ENCODE data around the gene UTP4.

The UTP4 gene

GRCh38 chr16:69180011-69180338 is 47.5 kb downstream of the UTP4 start:
- FAIRE-seq, result no peak

- no peak for FAIRE-seq
Measured at GRCh38 chr16:69182730-69183416, 50.4 kb downstream of the UTP4 start.

GRCh38 chr16:69186642-69187445 is 54.4 kb downstream of the UTP4 start, which contains the start of gene SNTB2:
Gene SNTB2, plus strand, starts transcription at chr16:69187164. Its CDS starts 3 bp downstream, at chr16:69187167.
- FAIRE-seq, result no peak

GRCh38 chr16:69187446-69188235 is 55.2 kb downstream of the UTP4 start:
- no peak for FAIRE-seq

GRCh38 chr16:69188236-69188549 is 55.7 kb downstream of the UTP4 start:
- no peak for FAIRE-seq

- FAIRE-seq, result no peak
Measured at GRCh38 chr16:69188716-69189115, 56.3 kb downstream of the UTP4 start.

- FAIRE-seq, result no peak
Measured at GRCh38 chr16:69190046-69190588, 57.7 kb downstream of the UTP4 start.

- FAIRE-seq, result no peak
Measured at GRCh38 chr16:69190598-69190997, 58.1 kb downstream of the UTP4 start.

GRCh38 chr16:69191136-69191535 is 58.7 kb downstream of the UTP4 start:
- FAIRE-seq, result no peak

- FAIRE-seq, result no peak
Measured at GRCh38 chr16:69193855-69194254, 61.4 kb downstream of the UTP4 start.

- FAIRE-seq, result no peak
Measured at GRCh38 chr16:69194488-69194887, 62.0 kb downstream of the UTP4 start.

GRCh38 chr16:69195369-69196029 is 63.0 kb downstream of the UTP4 start:
- no peak for FAIRE-seq

- no peak for FAIRE-seq
Measured at GRCh38 chr16:69197573-69197972, 65.1 kb downstream of the UTP4 start.

GRCh38 chr16:69199382-69199781 is 66.9 kb downstream of the UTP4 start:
- peak; percentile 41 for FAIRE-seq

- no peak for FAIRE-seq
Measured at GRCh38 chr16:69201291-69201690, 68.8 kb downstream of the UTP4 start.

GRCh38 chr16:69201787-69202186 is 69.3 kb downstream of the UTP4 start:
- FAIRE-seq, result no peak

GRCh38 chr16:69204172-69204571 is 71.7 kb downstream of the UTP4 start:
- no peak for FAIRE-seq

- FAIRE-seq, result no peak
Measured at GRCh38 chr16:69209735-69210134, 77.3 kb downstream of the UTP4 start.

- FAIRE-seq, result no peak
Measured at GRCh38 chr16:69217433-69217832, 85.0 kb downstream of the UTP4 start.

Measured in endometrium (tissue), 2 donors.